NOMO-1 (cell line): ENCODE results near the gene POLK.
"Not testable (repeated sequence)": the region's sequence is repeated elsewhere in the genome, so short reads cannot be mapped to it uniquely, and the experiment has no call there.

ENCODE experiments used
- DNase-seq, 2 experiments: peaks; one replicate each; lab custom pipeline; 2025; ENCODE audit not compliant: unreplicated experiment in 2 of 2; lab: John Stamatoyannopoulos, UW

POLK gene

DNA sequence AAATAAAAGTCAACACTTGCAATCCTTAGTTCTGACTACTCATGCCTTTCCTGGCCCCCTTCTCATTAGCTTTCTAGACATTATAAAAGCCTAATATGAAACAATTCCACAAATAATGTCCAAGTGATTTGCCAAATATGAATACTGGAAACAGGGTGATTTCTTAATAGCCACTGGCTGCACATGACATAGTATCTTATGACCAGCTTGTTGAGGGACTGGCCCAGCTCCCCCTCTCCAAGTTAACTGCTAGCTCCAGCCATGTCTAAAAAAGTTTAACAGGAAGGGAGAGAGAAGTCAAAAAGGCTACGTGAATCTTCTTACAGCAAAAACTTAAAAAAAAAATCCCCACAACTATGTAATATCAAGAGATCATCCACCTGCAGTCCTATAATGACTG lies 1.7 kb upstream of the POLK start:
- DNase-seq: peak; percentile 4 to 54

DNA sequence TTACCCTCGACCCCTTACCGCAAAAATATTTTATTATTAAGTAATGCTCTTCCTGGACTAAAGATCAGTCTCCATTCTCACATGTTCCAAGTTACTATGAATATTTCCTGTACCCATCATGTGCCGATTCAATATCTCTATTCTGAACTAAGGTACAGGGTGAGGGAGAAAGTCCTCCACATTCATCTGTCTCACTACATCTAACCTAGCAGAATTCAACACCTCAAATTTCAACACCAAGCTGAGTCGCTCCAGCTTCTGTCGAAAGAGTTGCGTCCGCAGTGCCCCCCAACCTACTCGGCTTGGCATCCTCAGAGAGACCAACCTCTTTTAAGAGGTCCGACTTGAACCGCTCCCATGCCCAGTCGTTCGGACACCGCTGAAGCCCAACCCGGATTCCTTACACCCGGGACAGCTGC lies 1.3 kb upstream of the POLK start:
- DNase-seq: peak; percentile 1 to 33

DNA sequence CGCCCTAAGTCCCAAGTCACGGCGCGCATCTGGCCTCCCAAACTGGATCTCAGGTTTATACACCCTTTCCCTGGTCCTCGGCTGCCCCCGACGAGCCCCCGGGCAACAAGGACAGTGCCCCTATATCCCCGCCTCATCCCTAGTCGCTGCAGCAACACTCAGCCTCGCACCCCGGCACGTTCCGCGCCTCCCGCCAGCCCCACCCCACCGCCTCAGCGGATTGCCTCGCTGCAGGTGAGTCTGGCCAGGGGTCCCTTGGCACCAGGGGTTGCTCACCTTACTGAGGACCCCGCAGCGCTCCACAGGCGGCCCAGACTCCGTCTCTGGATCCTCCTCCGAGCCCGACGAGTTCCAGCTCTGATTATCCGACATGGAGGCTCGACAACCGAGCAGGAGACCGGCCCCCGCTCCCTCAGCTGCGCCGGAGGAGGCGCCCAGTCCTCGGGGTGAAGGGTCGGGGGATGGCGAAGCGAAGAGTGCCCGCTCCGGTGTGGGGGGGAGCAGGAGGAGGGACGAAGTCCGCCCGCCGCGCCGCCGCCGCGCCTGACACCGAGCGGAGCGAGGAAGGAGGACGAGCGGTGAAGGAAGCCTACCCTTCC lies 756 bp upstream of the POLK start:
- no peak for DNase-seq

DNA sequence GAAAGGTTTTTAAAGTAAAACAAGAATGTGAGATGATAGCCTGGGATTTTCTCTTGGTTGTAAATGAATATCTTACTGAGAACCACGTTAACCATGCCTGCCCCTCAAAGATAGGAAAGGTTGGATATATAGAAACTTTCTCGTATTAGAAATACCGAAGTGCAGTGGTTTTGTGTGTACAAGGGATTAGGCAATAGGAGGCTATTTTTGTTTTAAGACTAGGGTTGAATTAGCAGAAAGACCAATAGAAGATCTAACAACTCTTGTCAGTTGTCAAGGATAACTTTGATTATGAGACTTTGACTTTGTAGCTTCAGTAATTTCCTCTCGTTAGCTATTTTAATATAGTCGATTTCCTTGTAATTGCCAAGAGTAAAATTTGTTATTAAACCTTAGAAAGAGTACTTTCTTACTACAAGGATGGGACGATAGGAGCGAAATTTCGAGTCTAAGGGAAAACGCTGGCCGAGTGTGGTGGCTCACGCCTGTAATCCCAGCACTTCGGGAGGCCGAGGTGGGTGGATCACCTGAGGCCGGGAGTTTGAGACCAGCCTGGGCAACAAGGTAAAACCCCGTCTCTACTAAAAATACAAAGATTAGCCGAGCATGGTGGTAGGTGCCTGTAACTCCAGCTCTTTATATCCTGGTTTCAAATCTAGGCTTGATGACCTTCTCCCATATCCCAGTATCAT lies 838 bp downstream of the POLK start:
- peak; percentile 42 to 64 for DNase-seq

DNA sequence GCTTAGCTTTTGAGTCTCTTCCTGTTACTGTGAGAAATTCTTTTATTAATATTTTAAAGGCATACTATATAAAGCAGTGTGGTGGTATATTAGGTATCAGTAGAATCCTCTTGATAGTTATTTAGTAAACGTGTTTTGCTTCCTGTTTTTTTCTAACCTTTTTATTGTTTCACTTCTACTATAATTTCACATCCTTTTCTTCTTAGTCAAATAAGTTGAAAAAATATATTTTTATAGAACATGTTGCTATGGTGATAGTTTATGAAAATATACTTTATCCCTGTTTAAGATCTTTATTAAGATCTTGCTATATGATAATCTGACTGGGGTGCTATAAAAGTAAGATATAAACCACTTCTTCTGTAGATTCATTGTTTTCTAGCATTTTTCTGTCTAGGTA lies 2.1 kb downstream of the POLK start:
- DNase-seq: peak in 1 of 2 experiments; percentile 23

DNA sequence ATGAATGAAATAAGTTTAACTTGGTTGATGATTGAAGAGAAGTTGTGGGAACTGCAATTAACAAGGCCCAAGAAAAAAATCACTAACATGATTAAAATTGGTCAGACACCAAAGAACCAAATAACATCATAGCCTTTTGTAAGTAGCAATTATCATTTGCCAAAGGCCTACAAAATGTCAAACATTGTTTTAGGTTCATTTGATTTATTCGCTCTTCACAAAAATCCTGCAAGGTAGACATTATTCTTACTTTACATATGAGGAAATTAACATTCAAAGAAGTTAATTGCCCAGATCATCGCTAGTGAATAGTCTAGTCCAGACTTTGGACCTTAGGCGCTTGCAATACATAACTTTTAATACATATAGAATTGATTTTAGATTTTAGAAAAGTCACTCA lies 2.6 kb downstream of the POLK start:
- no peak for DNase-seq

DNA sequence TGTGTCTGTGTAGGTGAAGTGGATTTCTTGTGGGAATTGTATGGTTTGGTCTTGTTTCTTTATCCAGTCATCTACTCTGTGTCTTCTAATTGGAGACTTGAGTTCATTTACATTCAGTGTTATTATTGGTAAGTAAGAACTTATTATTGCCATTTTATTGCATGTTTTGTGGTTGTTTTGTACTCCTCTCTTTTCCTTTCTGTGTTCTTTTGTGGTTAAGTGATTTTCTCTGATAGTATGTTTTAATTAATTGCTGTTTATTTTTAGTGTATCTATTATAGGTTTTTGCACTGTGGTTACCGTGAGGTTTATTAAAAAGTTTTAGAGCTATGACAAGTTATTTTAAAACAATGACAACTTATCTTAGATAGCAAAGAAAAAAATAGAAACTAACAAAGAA lies 8.1 kb downstream of the POLK start:
- DNase-seq: no peak

DNA sequence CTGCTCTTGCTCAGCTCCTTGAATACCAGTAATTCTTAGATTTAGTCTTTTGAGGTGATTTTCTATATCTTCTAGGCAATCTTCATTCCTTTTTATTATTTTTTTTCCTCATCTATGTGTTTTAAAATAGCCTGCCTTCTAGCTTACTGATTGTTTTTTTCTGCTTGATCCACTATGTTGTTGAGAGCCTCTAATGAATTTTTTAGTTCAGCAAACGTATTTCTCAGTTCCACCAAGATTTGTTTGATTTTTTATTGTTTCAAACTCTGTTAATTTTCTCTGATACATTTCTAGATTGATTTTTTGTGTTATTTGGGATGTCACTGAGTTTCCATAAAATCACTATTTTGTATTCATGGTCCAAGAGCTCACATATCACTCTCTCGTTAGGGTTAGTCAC lies 9.5 kb downstream of the POLK start:
- DNase-seq: no peak

DNA sequence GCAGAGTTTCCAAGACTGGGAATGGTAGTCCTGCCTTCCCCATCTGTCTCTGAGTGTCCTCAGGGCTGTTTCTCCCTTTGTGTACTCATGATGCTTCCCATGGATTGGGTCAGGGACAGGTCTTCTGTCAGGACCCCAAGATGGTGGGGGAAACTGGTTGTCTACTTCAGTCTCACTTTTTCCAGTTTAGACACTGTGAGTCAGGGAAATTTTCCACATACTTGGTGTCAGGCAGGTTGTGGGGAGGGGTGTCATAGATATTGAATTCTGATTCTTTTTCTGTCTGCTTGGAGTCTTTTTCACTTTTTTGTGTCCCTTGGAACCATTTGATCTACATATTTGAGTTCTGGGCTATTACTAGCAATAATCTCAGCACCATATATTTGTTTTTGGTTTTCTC lies 10.3 kb downstream of the POLK start:
- DNase-seq: no peak

DNA sequence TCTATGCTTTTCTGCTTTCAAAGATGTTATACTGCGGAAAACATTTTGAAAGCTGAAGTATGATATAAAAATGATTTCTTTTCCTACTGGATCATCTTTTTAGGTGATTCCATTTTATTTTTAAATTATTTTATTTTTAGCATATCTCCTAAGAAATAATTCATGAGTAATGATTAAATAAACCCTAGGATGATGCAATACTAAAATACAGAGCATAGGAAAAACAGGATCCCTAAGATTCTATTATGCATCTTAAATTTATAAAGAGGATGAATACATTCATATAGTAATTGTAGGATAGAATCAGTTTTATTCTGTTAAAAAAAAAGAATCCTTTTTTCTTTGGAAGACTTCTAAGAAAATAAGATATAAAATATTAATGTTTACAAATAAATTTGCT lies 10.9 kb downstream of the POLK start:
- no peak for DNase-seq

DNA sequence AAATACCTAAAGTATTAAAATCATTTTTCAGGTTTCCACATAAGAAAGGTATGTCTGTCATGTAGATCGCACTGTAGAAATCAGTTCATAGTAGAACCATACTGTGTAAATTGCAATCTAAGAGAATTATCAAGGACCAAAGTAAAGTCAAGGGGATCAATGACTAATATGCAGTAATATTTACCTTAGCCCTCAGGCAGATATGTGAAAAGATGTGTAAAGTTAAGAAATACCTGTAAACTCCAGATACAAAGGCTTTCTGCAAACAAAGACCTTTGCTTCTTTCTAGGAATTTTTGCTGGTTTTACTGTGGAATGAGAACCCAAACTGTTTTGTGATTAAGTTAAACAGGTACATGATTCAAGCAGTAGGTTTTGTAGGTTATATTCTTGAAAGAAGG lies 11.6 kb downstream of the POLK start:
- DNase-seq: no peak

DNA sequence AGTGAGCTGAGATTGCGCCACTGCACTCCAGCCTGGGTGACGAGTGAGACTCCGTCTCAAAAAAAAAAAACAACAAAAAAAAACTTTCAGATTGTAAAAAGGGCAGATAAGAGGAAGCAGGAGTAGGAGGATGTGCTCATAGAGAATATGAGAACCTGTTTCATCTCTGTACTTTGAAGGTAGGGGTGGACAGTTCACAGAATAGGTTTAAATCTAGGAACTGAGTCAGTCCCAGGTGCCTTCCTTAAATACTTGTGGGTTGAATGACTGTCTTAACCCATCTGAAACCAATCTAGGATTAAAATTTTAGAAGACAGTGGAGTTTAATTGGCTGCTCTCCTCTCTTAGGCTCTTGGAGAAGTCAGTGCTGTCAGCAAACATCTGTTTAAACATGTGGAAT lies 12.4 kb downstream of the POLK start:
- DNase-seq: peak; percentile 22 to 34

DNA sequence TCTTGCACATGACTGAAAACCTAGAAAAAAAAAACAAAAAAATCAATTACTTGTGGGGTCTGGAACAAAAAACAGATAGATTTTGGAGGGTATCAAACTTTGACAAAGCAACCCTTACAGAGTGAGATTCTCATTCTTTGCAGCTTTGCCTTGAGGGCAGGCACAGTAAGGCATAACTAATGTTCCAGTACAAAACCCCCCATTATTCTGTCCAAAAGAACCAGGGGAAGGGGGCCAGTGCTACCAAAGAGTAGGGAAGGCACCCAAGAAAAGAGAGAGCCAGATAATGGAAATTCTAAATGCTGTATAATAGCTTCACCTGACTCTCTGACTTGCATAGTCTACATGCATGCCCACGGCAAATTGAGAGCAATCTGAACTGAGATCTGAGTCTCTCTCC lies 12.9 kb downstream of the POLK start:
- DNase-seq: no peak

DNA sequence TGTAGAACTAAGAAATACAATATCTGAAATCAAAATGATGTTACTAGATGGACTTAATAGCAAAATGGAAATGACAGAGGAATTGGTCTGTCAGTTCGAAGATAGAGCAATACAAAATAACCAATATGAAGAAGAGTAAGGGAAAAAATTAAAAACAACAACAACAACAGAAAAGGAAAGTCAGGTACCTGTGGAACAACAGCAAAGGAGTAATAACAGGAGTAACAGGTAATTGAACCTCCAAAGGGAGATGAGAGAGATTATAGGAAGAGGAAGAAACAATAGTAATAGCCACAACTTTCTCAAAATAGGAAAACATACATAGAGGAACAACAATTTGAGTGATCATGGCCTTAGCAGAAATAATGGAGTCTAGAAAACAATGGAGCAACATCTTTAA lies 13.7 kb downstream of the POLK start:
- DNase-seq: no peak

DNA sequence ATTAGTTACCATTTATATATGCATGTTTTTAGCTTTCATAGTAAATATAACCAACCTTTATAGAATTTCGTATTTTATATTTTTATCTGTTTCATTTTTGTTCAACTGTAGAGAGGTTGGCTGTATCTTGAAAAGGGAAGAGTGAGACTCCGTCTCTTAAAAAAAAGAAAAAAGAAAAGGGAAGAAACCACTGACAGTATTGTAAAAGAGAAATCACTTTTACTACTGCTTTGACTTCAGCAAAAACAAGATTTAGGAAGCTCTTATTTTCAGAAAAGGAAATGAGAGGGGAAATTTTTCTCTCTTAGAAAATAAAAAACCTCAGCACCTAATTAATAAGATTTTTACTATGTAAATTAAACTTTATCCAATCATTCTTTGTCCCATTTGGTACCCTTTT lies 14.4 kb downstream of the POLK start:
- peak in 1 of 2 experiments; percentile 39 for DNase-seq

DNA sequence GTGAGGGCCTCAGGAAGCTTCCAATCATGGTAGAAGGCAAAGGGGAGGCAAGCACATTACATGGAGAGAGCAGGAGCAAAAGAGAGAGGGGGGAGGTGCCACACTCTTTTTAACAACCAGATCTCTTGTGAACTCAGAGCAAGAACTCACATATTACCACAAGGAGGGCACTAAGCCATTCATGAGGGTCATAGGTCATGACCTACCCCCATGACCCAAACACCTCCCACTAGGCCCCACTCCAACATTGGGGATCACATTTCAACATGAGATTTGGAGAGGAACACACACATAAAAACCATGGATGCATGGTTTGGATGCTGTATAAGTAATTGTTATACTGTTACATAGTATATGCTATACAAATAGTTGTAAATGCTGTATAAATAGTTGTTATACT lies 17.5 kb downstream of the POLK start:
- DNase-seq: no peak

DNA sequence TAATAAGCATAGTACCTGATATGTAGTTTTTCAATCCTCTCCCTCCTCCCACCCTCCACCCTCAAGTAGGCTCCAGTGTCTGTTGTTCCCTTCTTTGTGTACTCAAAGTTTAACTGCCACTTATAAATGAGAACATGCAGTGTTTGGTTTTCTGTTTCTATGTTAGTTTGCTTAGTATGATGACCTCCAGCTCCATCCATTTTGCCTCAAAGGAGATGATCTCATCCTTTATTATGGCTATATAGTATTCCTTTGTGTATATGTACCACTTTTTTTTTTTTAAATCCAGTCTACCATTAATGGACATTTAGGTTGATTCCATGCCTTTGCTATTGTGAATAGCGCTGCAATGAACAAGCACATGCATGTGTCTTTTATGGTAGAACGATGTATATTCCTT lies 20.5 kb downstream of the POLK start:
- DNase-seq: no peak

DNA sequence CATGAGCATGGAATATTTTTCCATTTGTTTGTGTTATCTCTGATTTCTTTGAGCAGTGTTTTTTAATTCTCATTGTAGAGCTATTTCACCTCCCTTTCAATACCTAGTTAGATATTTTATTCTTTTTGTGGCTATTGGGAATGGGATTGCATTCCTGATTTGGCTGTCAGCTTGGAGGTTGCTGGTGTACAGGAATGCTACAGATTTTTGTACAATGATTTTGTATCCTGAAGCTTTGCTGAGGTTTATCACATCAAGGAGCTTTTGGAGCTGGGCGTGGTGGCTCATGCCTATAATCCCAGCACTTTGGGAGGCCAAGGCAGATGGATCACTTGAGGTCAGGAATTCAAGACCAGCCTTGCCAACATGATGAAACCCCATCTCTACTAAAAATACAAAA lies 22.0 kb downstream of the POLK start:
- DNase-seq: not testable (repeated sequence)

DNA sequence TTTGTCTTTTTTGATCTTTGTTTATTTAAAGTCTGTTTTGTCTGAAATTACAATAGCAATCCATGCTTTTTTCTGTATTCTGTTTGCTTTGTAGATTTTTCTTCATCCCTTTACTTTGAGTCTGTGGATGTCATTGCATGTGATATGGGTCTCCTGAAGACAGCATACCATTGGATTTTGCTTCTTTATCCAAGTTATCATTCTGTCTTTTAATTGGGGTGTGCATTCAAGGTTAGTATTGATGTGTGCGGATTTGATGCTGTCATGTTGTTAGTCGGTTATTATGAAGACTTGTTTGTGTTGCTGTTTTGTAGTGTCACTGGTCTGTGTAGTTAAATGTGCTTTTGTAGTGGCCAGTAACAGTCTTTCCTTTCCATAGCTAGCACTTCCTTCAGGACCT lies 23.0 kb downstream of the POLK start:
- DNase-seq: no peak

DNA sequence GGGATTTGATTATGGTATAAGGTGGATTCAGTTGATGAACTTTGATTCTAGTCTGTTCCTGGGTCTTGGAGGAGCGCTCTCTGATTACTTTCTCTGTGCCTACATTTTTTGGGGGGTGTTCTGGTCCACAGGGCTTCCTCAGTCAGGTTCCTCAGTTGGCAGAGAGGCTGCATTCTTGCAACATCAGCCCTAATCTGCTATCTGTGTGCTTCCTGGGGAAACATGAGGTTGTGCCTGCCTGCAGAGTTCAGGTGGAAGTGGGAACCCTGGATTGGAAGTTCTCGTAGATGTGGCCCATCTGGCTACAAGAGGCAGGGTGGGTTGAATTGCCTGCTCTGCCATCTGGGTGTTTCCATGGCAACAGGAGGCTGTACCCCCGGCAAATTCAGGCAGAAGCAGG lies 24.5 kb downstream of the POLK start:
- no peak for DNase-seq

DNA sequence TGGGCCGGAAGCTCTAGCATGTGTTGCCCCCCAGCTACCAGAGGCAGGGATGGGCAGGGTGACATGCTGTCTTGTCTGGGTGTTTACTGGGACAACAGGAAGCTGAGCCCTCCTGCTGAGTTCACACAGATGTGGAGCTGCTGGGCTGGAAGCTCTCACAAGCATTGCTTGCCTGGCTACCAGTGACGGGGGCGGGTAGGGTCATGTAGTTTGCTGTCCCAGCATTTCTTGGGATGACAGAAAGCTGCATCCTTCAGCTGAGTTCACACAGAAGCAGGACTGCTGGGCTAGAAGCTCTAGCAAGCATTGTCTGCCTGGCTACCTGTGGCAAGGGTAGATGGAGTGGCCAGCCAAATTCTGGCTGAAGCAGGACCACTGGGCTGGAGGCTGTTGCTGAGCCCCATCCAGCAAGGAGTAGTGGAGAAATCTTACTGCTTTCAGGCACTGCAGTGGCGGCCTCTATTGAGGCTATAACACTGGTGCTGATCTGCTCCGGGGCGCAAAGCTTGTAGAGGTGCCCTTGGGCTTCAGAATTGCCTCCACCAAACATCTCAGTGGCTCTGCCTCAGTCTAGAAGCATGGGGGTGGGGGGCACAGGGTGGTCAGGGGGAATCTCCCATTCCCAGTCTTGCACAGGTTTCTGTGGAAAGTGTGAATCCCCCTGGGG lies 25.1 kb downstream of the POLK start:
- no peak for DNase-seq

DNA sequence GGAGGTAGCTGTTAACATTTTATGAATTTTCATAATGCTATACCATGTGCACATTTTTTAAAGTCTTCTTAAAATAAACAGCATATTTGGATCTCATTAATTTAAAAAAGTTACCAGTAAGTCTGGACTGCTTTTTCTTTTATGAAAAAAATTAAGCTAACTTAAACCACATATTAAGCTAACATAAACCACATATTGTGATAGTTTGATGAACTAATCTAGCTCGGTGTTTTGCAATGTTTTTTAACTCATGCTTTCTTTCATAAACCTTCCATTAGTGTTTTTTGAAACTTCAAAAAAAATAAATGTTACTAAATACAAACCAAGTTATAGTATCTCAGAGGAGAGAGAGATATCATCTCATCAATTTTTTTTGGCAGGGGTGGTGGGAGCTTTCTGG lies 26.5 kb downstream of the POLK start:
- no peak for DNase-seq
